Vagina (tissue), 2 donors: Measurements from ENCODE around the gene SDC3.

Source experiments
- CTCF ChIP-seq, 3 experiments: fragments of 450-650 bp in 2 of 3; fragments of 200-600 bp in 1 of 3; sonication (generic) in 1 of 3; IDR thresholded peaks; one replicate each; pipeline ENCODE4 v1.5.1; 2017 to 2019; ENCODE audit warnings: antibody characterized with exemption in 3 of 3, mild to moderate bottlenecking in 2 of 3, moderate library complexity in 2 of 3
- POLR2A ChIP-seq, 2 donors: fragments of 450-650 bp; IDR thresholded peaks; one replicate each; pipeline ENCODE4 v1.6.1; 2017; ENCODE audit warnings: antibody characterized with exemption in 2 of 2, mild to moderate bottlenecking in 2 of 2, moderate library complexity in 2 of 2
- POLR2AphosphoS5 ChIP-seq, 2 donors: sonication (generic); formaldehyde crosslinking; IDR thresholded peaks; one replicate each; pipeline ENCODE4 v1.9.0; 2017; ENCODE audit warnings: antibody characterized with exemption in 2 of 2, mild to moderate bottlenecking in 2 of 2, low read depth in 1 of 2; ENCODE audit not compliant: insufficient read depth in 1 of 2

DNA sequence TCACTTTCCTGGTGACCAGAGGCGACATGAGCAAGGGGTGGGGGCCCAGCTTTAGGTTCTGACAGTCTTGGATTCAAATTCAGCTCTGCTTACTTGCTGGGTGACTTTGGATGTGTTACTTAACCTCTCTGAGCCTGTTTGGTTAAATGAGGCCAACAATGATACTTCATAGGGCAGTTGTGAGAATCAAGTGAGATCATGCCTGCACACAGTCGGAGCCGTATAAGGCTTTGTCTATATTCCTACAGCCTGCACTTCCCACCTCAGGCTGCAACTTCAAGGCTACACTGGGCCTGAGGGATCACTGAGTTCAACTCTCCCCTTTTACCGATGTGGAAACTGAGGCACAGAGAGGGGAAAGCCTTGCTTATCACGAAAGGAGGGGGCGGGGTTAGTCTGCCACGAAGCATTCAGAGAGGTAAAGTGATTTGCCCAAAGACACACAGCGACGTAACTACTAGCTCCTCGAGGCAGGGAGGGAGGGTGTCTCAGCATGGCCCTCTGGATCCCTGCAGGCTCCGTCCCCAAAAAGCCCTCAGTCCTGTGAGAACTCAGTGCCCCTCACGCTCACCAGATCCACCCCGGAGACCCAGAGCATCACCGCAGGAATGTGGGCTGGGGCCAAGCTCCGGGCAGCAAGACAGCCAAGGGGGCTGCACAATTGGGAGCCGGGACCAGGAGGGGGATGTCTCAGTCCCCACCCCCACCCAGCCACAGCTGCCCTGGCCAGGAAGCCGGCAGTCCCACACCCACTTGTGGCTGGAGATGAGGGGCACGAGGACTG is 25.0 kb downstream of the SDC3 start:
- TF ChIP-seq CTCF (IDR thresholded peaks at IDR 0.05) (no peak), POLR2AphosphoS5 (IDR thresholded peaks at IDR 0.05; ENCODE audit: insufficient read depth in 1 of 2, low read depth in 1 of 2) (no peak), POLR2A (IDR thresholded peaks at IDR 0.05) (no peak)
